K562 (cell line): ENCODE data around the gene CS. TPM values are rescaled to one million over a fixed set of nuclear protein-coding genes. Genes with fewer than 3 reads are reported as not detected.

Source experiments
- CAMTA2 ChIP-seq: fragments of 250-450 bp; sonication (Bioruptor Pico); conservative IDR thresholded peaks from 2 replicates; pipeline ENCODE4 v1.5.1; 2022
- DDX20 ChIP-seq: fragments of 450-650 bp; IDR thresholded peaks from 2 replicates; pipeline ENCODE4 v1.6.1; 2016; ENCODE audit warnings: missing genetic modification characterization, low read depth, mild to moderate bottlenecking, missing compliant biosample characterization, moderate library complexity
- E2F6 ChIP-seq, 2 experiments: IDR thresholded peaks; 2 replicates each; pipeline ENCODE4 v1.6.1; 2011; ENCODE audit warnings: borderline replicate concordance in 1 of 2, control low read depth in 1 of 2, low read depth in 1 of 2, low read length in 1 of 2, mild to moderate bottlenecking in 1 of 2, mixed read lengths in 1 of 2, moderate library complexity in 1 of 2; ENCODE audit not compliant: insufficient read depth in 1 of 2, insufficient read length in 1 of 2, poor library complexity in 1 of 2, severe bottlenecking in 1 of 2; ENCODE audit errors: extremely low read depth in 1 of 2
- ESRRA ChIP-seq: fragments of 450-650 bp; IDR thresholded peaks from 2 replicates; pipeline ENCODE4 v1.6.1; 2014; ENCODE audit warnings: low read depth, mild to moderate bottlenecking, moderate library complexity, borderline replicate concordance
- FOXM1 ChIP-seq, 2 experiments: fragments of 450-650 bp in 1 of 2; sonication (generic) in 1 of 2; formaldehyde crosslinking in 1 of 2; IDR thresholded peaks; 2 replicates each; pipeline versions ENCODE4 v1.6.1 to v1.9.0; 2017 to 2022; ENCODE audit warnings: low read depth in 2 of 2, mild to moderate bottlenecking in 2 of 2, missing genetic modification reagents in 1 of 2, moderate library complexity in 1 of 2
- HMGN3 ChIP-seq: IDR thresholded peaks from 2 replicates; pipeline ENCODE4 v1.6.1; 2011; ENCODE audit warnings: borderline replicate concordance, low read depth, mild to moderate bottlenecking, mixed read lengths, low read length; ENCODE audit not compliant: insufficient read length; ENCODE audit errors: extremely low read depth
- HNRNPLL ChIP-seq: fragments of 200-400 bp; formaldehyde crosslinking; IDR thresholded peaks from 2 replicates; pipeline ENCODE4 v1.6.1; 2017; ENCODE audit warnings: low read length, low read depth, mild to moderate bottlenecking; ENCODE audit not compliant: poor library complexity, severe bottlenecking
- MECOM ChIP-seq: fragments of 250-450 bp; sonication (Bioruptor Pico); IDR thresholded peaks from 2 replicates; pipeline ENCODE4 v1.8.0; 2022; ENCODE audit warnings: inconsistent platforms
- MTA1 ChIP-seq: fragments of 450-650 bp; IDR thresholded peaks from 2 replicates; pipeline ENCODE4 v1.6.1; 2017; ENCODE audit warnings: borderline replicate concordance
- PTRF ChIP-seq: fragments of 450-650 bp; IDR thresholded peaks from 2 replicates; pipeline ENCODE4 v1.6.1; 2016; ENCODE audit warnings: mild to moderate bottlenecking, missing genetic modification characterization, missing compliant biosample characterization
- SOX6 ChIP-seq: fragments of 450-650 bp; IDR thresholded peaks from 2 replicates; pipeline ENCODE4 v1.6.1; 2014; ENCODE audit warnings: mild to moderate bottlenecking
- THAP12 ChIP-seq: fragments of 250-450 bp; sonication (Bioruptor Pico); IDR thresholded peaks from 2 replicates; pipeline ENCODE4 v1.9.0; 2021; ENCODE audit warnings: mild to moderate bottlenecking, inconsistent platforms
- ZBTB11 ChIP-seq, 3 experiments: fragments of 200-800 bp in 1 of 3; fragments of 250-450 bp in 1 of 3; fragments of 450-650 bp in 1 of 3; sonication (Bioruptor Pico) in 1 of 3; sonication (Bioruptor generic) in 1 of 3; formaldehyde crosslinking in 1 of 3; IDR thresholded peaks; 2 replicates each; pipeline versions ENCODE4 v1.6.1 to v1.8.0; 2016 to 2022; ENCODE audit warnings: mild to moderate bottlenecking in 2 of 3, missing genetic modification characterization in 2 of 3, missing compliant biosample characterization in 1 of 3, moderate library complexity in 1 of 3
- ZFP91 ChIP-seq: sonication (generic); formaldehyde crosslinking; IDR thresholded peaks from 2 replicates; pipeline ENCODE4 v1.8.0; 2022; ENCODE audit warnings: mild to moderate bottlenecking, missing genetic modification reagents
- ZNF212 ChIP-seq: fragments of 450-650 bp; formaldehyde crosslinking; IDR thresholded peaks from 2 replicates; pipeline ENCODE4 v1.4.0; 2020; ENCODE audit warnings: mild to moderate bottlenecking
- ZNF766 ChIP-seq: fragments of 200-800 bp; sonication (Bioruptor generic); conservative IDR thresholded peaks from 2 replicates; pipeline ENCODE4 v1.6.1; 2016; ENCODE audit warnings: missing genetic modification characterization, missing compliant biosample characterization
- polyA plus RNA-seq, 8 experiments: library from polyadenylated mRNA; depleted of rRNA in 4 of 8; stranded (reverse) in 5 of 8; unstranded in 3 of 8; fragments of >200 nt; fragmentation: Nextera tagmentation in 2 of 8; fragmentation: Illumina TruSeq in 1 of 8; extraction: Ambion mirVana in 2 of 8; extraction: Trizol in 1 of 8; gene quantifications; 2 replicates each; pipeline versions ENCODE4 v1.2.1 to v1.2.3, GENCODE V29; 2011 to 2014; ENCODE audit warnings: inconsistent platforms in 1 of 8, missing spikeins in 1 of 8
- total RNA-seq, 7 experiments: library from RNA; depleted of rRNA in 6 of 7; stranded (reverse); fragments of >200 nt in 6 of 7; fragmentation: Illumina TruSeq in 2 of 7; extraction: Trizol in 2 of 7; gene quantifications; 2 replicates each; pipeline versions ENCODE4 v1.2.1 to v1.2.3, GENCODE V29; 2011 to 2021; ENCODE audit warnings: low replicate concordance in 1 of 7

The CS gene
- total and polyA plus RNA-seq, 9 of the 15 experiments (the other 6 are each of a cell fraction or from before 2014, with no cell fraction given): 99.9 to 390 (median 149) TPM

GRCh38 chr12:56224102-56224701 lies 75.9 kb downstream of the CS start, which contains the start of gene NABP2 (continued):
- TF ChIP-seq THAP12 (CRISPR knock-in tag) (0 out of 2 replicates have a peak, but pooled peaks have one; percentile 9), ESRRA (peak; percentile 71), ZBTB11 (CRISPR knock-in tag; IDR thresholded peaks at IDR 0.05) (peak; percentile 60 to 91 (median 61); a peak in 4 of 6 replicates), ZNF212 (CRISPR knock-in tag) (no peak), CAMTA2 (CRISPR knock-in tag) (no peak), ZNF766 (CRISPR knock-in tag) (no peak), PTRF (tag) (no peak), FOXM1 (IDR thresholded peaks at IDR 0.05; ENCODE audit: low read depth) (peak; percentile 41; the same call in 1 of the 2 replicates), FOXM1 (CRISPR knock-in tag; IDR thresholded peaks at IDR 0.05; ENCODE audit: low read depth) (no peak), MECOM (CRISPR knock-in tag) (no peak), MTA1 (no peak), SOX6 (peak; percentile 66), HNRNPLL (peak; percentile 78), E2F6 (IDR thresholded peaks at IDR 0.05; ENCODE audit: borderline replicate concordance in 1 of 2, extremely low read depth in 1 of 2, insufficient read depth in 1 of 2, insufficient read length in 1 of 2, low read depth in 1 of 2, low read length in 1 of 2, poor library complexity in 1 of 2, severe bottlenecking in 1 of 2) (peak; percentile 91 to 97), DDX20 (tag) (no peak), ZFP91 (CRISPR knock-in tag) (0 out of 2 replicates have a peak, but pooled peaks have one; percentile 67), HMGN3 (peak; percentile 83)
